Measurements from ENCODE around the gene CACNA1A.

The CACNA1A gene

GRCh38 chr19:13303381-13304129, 202.7 kb downstream of the CACNA1A start:
- TF ChIP-seq, protein P1, sequence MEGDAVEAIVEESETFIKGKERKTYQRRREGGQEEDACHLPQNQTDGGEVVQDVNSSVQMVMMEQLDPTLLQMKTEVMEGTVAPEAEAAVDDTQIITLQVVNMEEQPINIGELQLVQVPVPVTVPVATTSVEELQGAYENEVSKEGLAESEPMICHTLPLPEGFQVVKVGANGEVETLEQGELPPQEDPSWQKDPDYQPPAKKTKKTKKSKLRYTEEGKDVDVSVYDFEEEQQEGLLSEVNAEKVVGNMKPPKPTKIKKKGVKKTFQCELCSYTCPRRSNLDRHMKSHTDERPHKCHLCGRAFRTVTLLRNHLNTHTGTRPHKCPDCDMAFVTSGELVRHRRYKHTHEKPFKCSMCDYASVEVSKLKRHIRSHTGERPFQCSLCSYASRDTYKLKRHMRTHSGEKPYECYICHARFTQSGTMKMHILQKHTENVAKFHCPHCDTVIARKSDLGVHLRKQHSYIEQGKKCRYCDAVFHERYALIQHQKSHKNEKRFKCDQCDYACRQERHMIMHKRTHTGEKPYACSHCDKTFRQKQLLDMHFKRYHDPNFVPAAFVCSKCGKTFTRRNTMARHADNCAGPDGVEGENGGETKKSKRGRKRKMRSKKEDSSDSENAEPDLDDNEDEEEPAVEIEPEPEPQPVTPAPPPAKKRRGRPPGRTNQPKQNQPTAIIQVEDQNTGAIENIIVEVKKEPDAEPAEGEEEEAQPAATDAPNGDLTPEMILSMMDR (IDR thresholded peaks at IDR 0.05; ENCODE audit: borderline replicate concordance, insufficient read depth, low read depth, low read length), result no peak
- no peak overlapping the region for H3K4me3 ChIP-seq (ENCODE audit: low read depth, low read length)

DNA sequence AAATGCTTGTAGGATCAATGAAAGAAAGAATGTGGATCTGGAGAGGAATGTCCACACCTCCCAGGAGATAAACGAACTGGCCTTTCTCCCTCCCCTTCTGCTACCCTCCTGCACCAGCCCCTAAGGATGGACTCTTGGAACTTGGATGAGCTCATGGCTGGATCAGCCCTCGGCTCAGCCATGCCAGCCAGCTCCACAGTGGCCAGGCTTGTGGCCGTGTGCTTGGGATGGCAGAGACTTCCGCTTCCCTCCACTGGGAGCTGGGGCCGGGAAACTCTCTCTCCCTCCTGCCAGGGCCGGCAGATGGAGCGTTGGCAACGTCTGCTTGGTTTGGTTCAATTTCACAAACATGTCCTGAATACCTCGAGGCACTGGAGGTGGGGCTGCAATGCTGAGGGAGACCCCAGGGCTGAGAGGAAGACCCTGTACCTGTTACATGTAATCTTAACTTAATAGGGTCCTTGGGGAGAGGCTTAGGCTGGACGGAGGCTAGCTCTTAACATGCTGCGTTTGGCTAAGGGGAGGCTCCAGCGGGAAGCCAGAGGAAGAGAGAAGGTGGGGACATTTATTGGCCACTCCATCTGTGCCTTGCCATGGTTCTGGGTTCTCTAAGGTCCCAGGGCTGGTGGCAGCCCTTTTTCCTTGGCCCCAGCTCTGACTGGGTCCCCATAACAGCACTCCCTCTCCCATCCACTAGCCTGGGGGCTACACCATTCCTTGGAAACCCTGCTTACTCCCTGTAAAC, 203.6 kb downstream of the CACNA1A start:
- H3K4me3 ChIP-seq (ENCODE audit: low read depth, low read length), result no peak overlapping the region
- TF ChIP-seq, protein P1 (IDR thresholded peaks at IDR 0.05; ENCODE audit: borderline replicate concordance, insufficient read depth, low read depth, low read length), result no peak

GRCh38 chr19:13301627-13302334, 204.5 kb downstream of the CACNA1A start:
- no peak overlapping the region for H3K4me3 ChIP-seq (ENCODE audit: low read depth, low read length)
- TF ChIP-seq, protein P1 (IDR thresholded peaks at IDR 0.05; ENCODE audit: borderline replicate concordance, insufficient read depth, low read depth, low read length), result no peak

DNA sequence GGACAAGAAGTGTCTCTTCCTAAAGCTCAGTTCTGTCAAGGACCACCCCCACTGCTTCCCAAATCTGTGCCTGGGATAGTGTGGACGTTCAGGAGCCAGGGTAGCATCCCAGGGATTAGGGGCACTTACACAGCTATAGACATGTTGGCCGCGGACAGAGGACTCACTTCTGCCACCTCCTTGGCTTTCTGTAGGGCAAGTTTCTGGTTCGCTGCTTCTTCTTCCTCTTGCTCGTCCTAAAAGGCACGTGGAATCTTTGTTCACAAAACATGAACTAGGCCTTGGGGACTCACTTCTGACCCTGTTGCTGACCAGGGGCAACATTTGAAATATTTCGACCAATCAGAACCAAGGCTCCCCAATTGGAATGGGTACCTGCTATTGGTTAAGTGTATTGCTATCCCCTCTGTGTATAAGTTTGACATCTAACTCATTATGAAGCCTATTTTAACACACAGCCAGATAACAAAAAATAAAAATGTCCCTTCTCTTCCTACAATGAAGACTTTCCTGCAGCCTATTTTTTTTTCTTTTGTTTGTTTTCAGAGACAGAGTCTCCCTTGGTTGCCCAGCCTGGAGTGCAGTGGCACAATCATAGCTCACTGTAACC, 205.8 kb downstream of the CACNA1A start:
- TF ChIP-seq, protein P1 (IDR thresholded peaks at IDR 0.05; ENCODE audit: borderline replicate concordance, insufficient read depth, low read depth, low read length), result no peak
- no peak overlapping the region for H3K4me3 ChIP-seq (ENCODE audit: low read depth, low read length)

- TF ChIP-seq, protein P1 (IDR thresholded peaks at IDR 0.05; ENCODE audit: borderline replicate concordance, insufficient read depth, low read depth, low read length), result no peak
- no peak overlapping the region for H3K4me3 ChIP-seq (ENCODE audit: low read depth, low read length)
These were observed 206.4 kb downstream of the CACNA1A start for GRCh38 chr19:13299838-13300237.

GRCh38 chr19:13298565-13299481, 207.5 kb downstream of the CACNA1A start:
- H3K4me3 ChIP-seq (ENCODE audit: low read depth, low read length), result no peak overlapping the region

More at GRCh38 chr19:13298565-13299481, 207.5 kb downstream of the CACNA1A start:
- TF ChIP-seq, protein P1 (IDR thresholded peaks at IDR 0.05; ENCODE audit: borderline replicate concordance, insufficient read depth, low read depth, low read length), result no peak

Data from GM12875 (cell line).